ENCODE results near the gene RANBP3.

RANBP3 gene

GRCh38 chr19:5949792-5950305 is 28.1 kb downstream of the RANBP3 start:
- no peak for DNase-seq (ENCODE audit: low read depth)

- no peak for DNase-seq (ENCODE audit: low read depth)
Observed at GRCh38 chr19:5948752-5949564, 29.0 kb downstream of the RANBP3 start.

- DNase-seq (ENCODE audit: low read depth) = no peak
Observed at GRCh38 chr19:5947435-5947834, 30.5 kb downstream of the RANBP3 start.

- no peak for DNase-seq (ENCODE audit: low read depth)
Observed at GRCh38 chr19:5943623-5944022, 34.3 kb downstream of the RANBP3 start.

- no peak for DNase-seq (ENCODE audit: low read depth)
Observed at GRCh38 chr19:5943045-5943444, 34.9 kb downstream of the RANBP3 start.

- no peak for DNase-seq (ENCODE audit: low read depth)
Observed at GRCh38 chr19:5941673-5942072, 36.3 kb downstream of the RANBP3 start.

GRCh38 chr19:5940260-5941208 is 37.4 kb downstream of the RANBP3 start:
- DNase-seq (ENCODE audit: low read depth) = no peak

- no peak for DNase-seq (ENCODE audit: low read depth)
Observed at GRCh38 chr19:5937550-5937949, 40.4 kb downstream of the RANBP3 start.

- DNase-seq (ENCODE audit: low read depth) = no peak
Observed at GRCh38 chr19:5936292-5936592, 41.7 kb downstream of the RANBP3 start.

GRCh38 chr19:5935473-5936291 is 42.3 kb downstream of the RANBP3 start:
- DNase-seq (ENCODE audit: low read depth) = no peak

- no peak for DNase-seq (ENCODE audit: low read depth)
Observed at GRCh38 chr19:5934774-5935472, 43.0 kb downstream of the RANBP3 start.

GRCh38 chr19:5934069-5934401 is 43.9 kb downstream of the RANBP3 start:
- DNase-seq (ENCODE audit: low read depth) = no peak

- no peak for DNase-seq (ENCODE audit: low read depth)
Observed at GRCh38 chr19:5933391-5934068, 44.4 kb downstream of the RANBP3 start.

- no peak for DNase-seq (ENCODE audit: low read depth)
Observed at GRCh38 chr19:5932609-5933262, 45.2 kb downstream of the RANBP3 start.

GRCh38 chr19:5932146-5932545 is 45.8 kb downstream of the RANBP3 start:
- no peak for DNase-seq (ENCODE audit: low read depth)

GRCh38 chr19:5931251-5931650 is 46.7 kb downstream of the RANBP3 start:
- DNase-seq (ENCODE audit: low read depth) = no peak

GRCh38 chr19:5929625-5930024 is 48.3 kb downstream of the RANBP3 start:
- no peak for DNase-seq (ENCODE audit: low read depth)

- no peak for DNase-seq (ENCODE audit: low read depth)
Observed at GRCh38 chr19:5929179-5929578, 48.8 kb downstream of the RANBP3 start.

GRCh38 chr19:5927441-5927821 is 50.5 kb downstream of the RANBP3 start:
- DNase-seq (ENCODE audit: low read depth) = no peak

- DNase-seq (ENCODE audit: low read depth) = no peak
Observed at GRCh38 chr19:5926641-5927440, 51.1 kb downstream of the RANBP3 start.

Measured in activated gamma-delta T cell treated with anti-CD3 and anti-CD28 coated beads, Interleukin-2, amount 50 U/mL, for 16 hours (primary cell).